ENCODE measurements around the gene DOLPP1. TPM values are rescaled to one million over a fixed set of nuclear protein-coding genes. Genes with fewer than 3 reads are reported as not detected.

DOLPP1 gene
- total RNA-seq, 4 donors from 2014 or later = 15.7 to 52.4 (median 38.2) TPM

DNA sequence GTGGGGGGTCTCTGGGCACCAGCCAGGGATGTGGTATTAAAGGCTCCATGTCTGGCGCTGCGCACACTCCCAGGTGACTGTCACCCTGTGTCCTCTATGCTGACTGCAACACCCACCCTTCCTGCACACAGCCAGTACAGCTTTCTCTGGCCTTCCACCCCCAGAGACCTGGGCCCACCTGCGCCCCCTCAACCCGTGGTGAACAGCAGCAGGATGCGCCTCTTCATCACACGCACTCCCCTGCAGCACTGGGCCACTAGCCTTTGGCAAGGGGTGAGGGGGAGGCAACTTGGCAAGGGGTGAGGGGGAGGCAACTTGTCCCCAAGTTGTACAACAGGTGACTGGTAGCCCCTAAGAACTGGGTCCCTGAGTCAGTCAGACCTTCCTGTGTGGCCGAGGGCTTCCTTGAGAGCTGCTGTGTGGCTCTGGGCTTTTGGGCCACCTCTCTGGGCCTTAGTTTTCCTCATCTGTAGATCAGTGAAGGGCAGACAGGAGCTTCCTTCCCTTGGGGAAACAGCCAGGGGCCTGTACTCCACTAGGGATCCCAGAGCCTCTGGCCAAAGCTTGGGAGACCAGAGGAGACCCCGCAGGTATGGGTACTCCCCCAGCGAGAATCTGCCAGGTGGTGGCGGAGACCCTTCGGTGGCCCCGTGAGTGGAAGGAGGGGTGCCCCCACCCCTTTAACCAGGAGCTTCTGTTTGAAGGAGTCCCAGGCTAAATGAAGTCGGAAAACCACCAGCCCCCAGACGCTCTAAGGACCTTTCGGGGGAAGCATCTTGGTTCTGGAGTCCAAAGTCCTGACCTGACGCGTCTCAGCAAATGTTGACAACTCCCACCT is 25.2 kb downstream of the DOLPP1 start:
- no peak for TF ChIP-seq EP300 (IDR thresholded peaks at IDR 0.05; ENCODE audit: low read depth)
- TF ChIP-seq POLR2AphosphoS5 (IDR thresholded peaks at IDR 0.05) = no peak
- TF ChIP-seq POLR2A (IDR thresholded peaks at IDR 0.05) = no peak
- TF ChIP-seq, protein P1, sequence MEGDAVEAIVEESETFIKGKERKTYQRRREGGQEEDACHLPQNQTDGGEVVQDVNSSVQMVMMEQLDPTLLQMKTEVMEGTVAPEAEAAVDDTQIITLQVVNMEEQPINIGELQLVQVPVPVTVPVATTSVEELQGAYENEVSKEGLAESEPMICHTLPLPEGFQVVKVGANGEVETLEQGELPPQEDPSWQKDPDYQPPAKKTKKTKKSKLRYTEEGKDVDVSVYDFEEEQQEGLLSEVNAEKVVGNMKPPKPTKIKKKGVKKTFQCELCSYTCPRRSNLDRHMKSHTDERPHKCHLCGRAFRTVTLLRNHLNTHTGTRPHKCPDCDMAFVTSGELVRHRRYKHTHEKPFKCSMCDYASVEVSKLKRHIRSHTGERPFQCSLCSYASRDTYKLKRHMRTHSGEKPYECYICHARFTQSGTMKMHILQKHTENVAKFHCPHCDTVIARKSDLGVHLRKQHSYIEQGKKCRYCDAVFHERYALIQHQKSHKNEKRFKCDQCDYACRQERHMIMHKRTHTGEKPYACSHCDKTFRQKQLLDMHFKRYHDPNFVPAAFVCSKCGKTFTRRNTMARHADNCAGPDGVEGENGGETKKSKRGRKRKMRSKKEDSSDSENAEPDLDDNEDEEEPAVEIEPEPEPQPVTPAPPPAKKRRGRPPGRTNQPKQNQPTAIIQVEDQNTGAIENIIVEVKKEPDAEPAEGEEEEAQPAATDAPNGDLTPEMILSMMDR (IDR thresholded peaks at IDR 0.05) = no peak
- intact Hi-C loops (cut with DNase I; ENCODE audit: low total_unique reads) = no loop called here
- no peak overlapping the region for H3K27ac ChIP-seq
- peaks cover 0 to 6% (median 0%) of the 10 kb centered on the region in 4 donors for H3K36me3 ChIP-seq
- no peak for DNase-seq
- in situ Hi-C loops (cut with MboI; ENCODE audit: low pct_ligation_motif_present in 1 of 4, low pct_unique_long_range_greater_than_20kb in 1 of 4, low sequenced_read_pairs in 3 of 4) = no loop called here
- H3K27me3 ChIP-seq = no peaks in the 10 kb centered on the region
- no peak overlapping the region for H3K4me3 ChIP-seq
- H3K4me1 ChIP-seq = peaks cover 16 to 31% (median 22%) of the 10 kb centered on the region in 4 donors
- 80 to 86% methylated on average over 1 to 17 of the region's 17 CpGs for WGBS, 2 donors (ENCODE audit: low coverage in 1 of 2)
- no peaks in the 10 kb centered on the region for H3K9me3 ChIP-seq

DNA sequence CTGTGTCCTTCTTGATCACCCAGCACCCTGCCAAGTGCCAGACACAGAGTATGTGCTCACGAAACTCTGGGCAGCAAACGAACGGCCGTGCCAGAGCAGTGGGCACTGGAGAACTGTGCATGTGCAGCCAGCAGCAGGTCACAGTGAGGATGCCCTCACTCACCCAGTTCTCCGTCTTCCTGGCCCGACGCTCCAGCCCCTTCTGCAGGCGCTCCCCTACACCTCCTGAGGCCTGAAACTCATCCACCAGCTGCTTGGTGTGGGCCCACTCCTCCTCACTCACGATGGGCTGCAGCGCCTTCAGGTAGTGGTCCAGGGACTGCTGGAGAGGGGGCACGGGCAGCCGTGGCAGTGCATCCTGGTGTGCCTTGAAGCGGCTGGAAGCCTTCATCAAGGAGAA is 26.7 kb downstream of the DOLPP1 start:
- H3K9me3 ChIP-seq = no peaks in the 10 kb centered on the region
- intact Hi-C loops (cut with DNase I; ENCODE audit: low total_unique reads) = no loop called here
- no peak overlapping the region for H3K4me3 ChIP-seq
- H3K27me3 ChIP-seq = no peaks in the 10 kb centered on the region
- H3K36me3 ChIP-seq = peaks cover 0 to 6% (median 0%) of the 10 kb centered on the region in 4 donors
- H3K27ac ChIP-seq = no peak overlapping the region
- TF ChIP-seq POLR2AphosphoS5 (IDR thresholded peaks at IDR 0.05) = no peak
- peaks cover 18 to 39% (median 30%) of the 10 kb centered on the region in 4 donors for H3K4me1 ChIP-seq
- 92% methylated on average over 12 of the region's 13 CpGs; no CpG with 5 or more reads in 1 of the 2 donors for WGBS, 2 donors (ENCODE audit: low coverage in 1 of 2)
- DNase-seq = no peak
- in situ Hi-C loops (cut with MboI; ENCODE audit: low pct_ligation_motif_present in 1 of 4, low pct_unique_long_range_greater_than_20kb in 1 of 4, low sequenced_read_pairs in 3 of 4) = no loop called here

DNA sequence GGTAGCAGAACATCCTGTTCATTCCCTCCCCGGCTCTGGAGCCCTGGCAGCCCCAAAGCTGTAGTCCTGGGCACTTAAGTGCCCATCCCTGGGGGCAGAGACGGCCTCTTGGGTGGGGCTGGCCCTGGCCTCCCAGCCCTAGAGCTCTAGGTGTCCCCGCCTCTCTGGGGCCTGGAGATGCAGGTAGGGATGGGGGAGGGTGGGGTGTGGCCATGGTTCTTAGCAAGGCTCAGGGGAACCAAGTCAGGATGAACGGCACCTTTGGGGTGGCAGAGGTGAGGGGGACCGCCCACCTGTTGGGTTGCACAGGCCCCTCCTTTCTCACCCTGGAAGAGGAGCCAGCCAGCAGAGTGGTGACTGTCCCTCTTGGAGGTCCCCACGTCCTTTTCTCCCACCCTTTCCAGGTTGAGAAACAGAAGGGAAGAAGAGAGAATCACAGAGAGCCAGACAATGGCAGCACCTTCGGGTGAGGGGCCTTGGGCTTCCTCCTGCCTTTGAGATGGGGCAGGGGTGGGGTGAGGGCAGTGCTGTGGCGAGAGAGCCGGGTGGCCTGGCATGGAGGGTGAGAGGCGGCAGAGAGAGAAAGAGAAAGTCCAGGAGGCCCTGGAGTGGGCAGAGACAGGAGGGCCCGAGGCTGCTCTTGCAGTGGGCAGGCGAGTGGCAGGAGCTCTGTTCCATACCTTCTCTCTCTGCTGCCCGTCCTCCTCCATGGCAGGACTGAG is 27.3 kb downstream of the DOLPP1 start:
- TF ChIP-seq, protein P1 (IDR thresholded peaks at IDR 0.05) = no peak
- TF ChIP-seq EP300 (IDR thresholded peaks at IDR 0.05; ENCODE audit: low read depth) (no peak), POLR2AphosphoS5 (IDR thresholded peaks at IDR 0.05) (no peak), POLR2A (IDR thresholded peaks at IDR 0.05) (no peak)
- H3K27ac ChIP-seq = peak overlapping the region in 2 of 4 donors; percentile 14 to 96
- no peak overlapping the region for H3K4me3 ChIP-seq
- H3K27me3 ChIP-seq = no peaks in the 10 kb centered on the region
- WGBS, 2 donors (ENCODE audit: low coverage in 1 of 2) = 76 to 81% methylated on average over 8 to 12 of the region's 13 CpGs
- in situ Hi-C loops (cut with MboI; ENCODE audit: low pct_ligation_motif_present in 1 of 4, low pct_unique_long_range_greater_than_20kb in 1 of 4, low sequenced_read_pairs in 3 of 4) = no loop called here
- DNase-seq = no peak
- intact Hi-C loops (cut with DNase I; ENCODE audit: low total_unique reads) = no loop called here
- no peaks in the 10 kb centered on the region for H3K9me3 ChIP-seq
- peaks cover 18 to 38% (median 30%) of the 10 kb centered on the region in 4 donors for H3K4me1 ChIP-seq
- peaks cover 0 to 6% (median 0%) of the 10 kb centered on the region in 4 donors for H3K36me3 ChIP-seq

DNA sequence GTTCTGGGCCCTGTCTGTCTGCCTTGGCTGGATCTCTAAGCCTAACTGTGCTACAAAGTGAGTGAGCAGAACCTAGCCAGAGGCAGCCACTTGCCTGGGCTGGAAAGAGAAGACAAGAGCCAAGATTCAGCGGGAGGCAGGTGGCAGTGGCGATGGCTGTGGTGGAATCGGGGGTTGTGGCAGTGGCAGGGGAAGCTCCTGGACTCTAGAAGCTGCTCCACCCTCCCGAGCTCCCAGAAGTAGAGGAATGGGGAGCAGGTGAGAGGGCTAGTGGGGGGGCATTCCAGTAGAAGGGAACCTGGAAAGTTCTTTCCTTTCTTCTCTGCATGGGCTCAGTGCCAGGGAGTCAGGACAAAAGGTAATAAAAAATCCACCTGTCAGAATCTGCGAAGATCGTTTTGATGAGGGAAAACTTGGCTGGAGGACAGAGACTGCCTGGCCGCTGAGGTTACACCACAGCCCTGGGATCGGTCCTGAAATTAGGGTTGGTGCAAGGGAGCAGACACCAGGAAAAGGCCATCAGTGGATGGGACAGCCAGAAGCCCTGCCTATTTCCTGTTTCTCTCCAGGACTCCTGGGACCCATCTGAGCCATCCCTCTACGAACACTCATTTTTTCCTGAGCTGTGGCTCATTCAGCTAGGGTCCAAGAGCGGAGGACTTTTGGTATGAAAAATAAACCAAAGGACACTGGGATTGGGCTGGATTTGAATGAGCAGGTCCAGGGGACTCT is 28.1 kb downstream of the DOLPP1 start:
- DNase-seq = peak; percentile 66
- H3K9me3 ChIP-seq = no peaks in the 10 kb centered on the region
- in situ Hi-C loops (cut with MboI; ENCODE audit: low pct_ligation_motif_present in 1 of 4, low pct_unique_long_range_greater_than_20kb in 1 of 4, low sequenced_read_pairs in 3 of 4) = no loop called here
- H3K4me1 ChIP-seq = peaks cover 18 to 43% (median 34%) of the 10 kb centered on the region in 4 donors
- 51 to 67% methylated on average over 1 to 10 of the region's 10 CpGs for WGBS, 2 donors (ENCODE audit: low coverage in 1 of 2)
- intact Hi-C loops (cut with DNase I; ENCODE audit: low total_unique reads) = no loop called here
- TF ChIP-seq EP300 (IDR thresholded peaks at IDR 0.05; ENCODE audit: low read depth) (no peak), POLR2AphosphoS5 (IDR thresholded peaks at IDR 0.05) (no peak), POLR2A (IDR thresholded peaks at IDR 0.05) (no peak)
- TF ChIP-seq, protein P1 (IDR thresholded peaks at IDR 0.05) = no peak
- no peaks in the 10 kb centered on the region for H3K27me3 ChIP-seq
- H3K4me3 ChIP-seq = peak overlapping the region in 1 of 4 donors; percentile 96
- H3K36me3 ChIP-seq = peaks cover 0 to 6% (median 0%) of the 10 kb centered on the region in 4 donors
- peak overlapping the region; percentile 96 to 99 (median 96) for H3K27ac ChIP-seq

All from transverse colon (tissue), 4 donors.